Esophagus squamous epithelium (tissue), 4 donors: ENCODE measurements around the gene RBMS3.

Experiments
- CTCF ChIP-seq, 6 experiments: fragments of 450-650 bp in 4 of 6; fragments of 200-600 bp in 2 of 6; sonication (generic) in 2 of 6; IDR thresholded peaks; one replicate each; pipeline ENCODE4 v1.5.1; 2016 to 2019; ENCODE audit warnings: antibody characterized with exemption in 6 of 6, mild to moderate bottlenecking in 4 of 6, moderate library complexity in 4 of 6
- POLR2A ChIP-seq, 4 donors: fragments of 450-650 bp; IDR thresholded peaks; one replicate each; pipeline ENCODE4 v1.6.1; 2017; ENCODE audit warnings: antibody characterized with exemption in 4 of 4, mild to moderate bottlenecking in 4 of 4, moderate library complexity in 3 of 4

- TF ChIP-seq POLR2A (IDR thresholded peaks at IDR 0.05) (no peak), CTCF (IDR thresholded peaks at IDR 0.05) (no peak)
These were observed 40.0 kb upstream of the RBMS3 start for GRCh38 chr3:29240887-29241286.
